ENCODE data around the gene PI4KA.

PI4KA gene

GRCh38 chr22:20750461-20751184 is 108.0 kb downstream of the PI4KA start:
- peak; percentile 87 for DNase-seq (ENCODE audit: low read depth)
- no peak for TF ChIP-seq CTCF (IDR thresholded peaks at IDR 0.05; ENCODE audit: low read length, missing control alignments)
- H3K4me3 ChIP-seq (replicated peaks; ENCODE audit: low read depth, low read length) = no peak overlapping the region

GRCh38 chr22:20749453-20749852 is 109.2 kb downstream of the PI4KA start:
- DNase-seq (ENCODE audit: low read depth) = no peak
- TF ChIP-seq CTCF (IDR thresholded peaks at IDR 0.05; ENCODE audit: low read length, missing control alignments) = no peak

GRCh38 chr22:20748731-20749428 is 109.7 kb downstream of the PI4KA start:
- H3K4me3 ChIP-seq (replicated peaks; ENCODE audit: low read depth, low read length) = no peak overlapping the region
- TF ChIP-seq CTCF (IDR thresholded peaks at IDR 0.05; ENCODE audit: low read length, missing control alignments) = no peak
- no peak for DNase-seq (ENCODE audit: low read depth)

More at GRCh38 chr22:20749453-20749852, 109.2 kb downstream of the PI4KA start:
- no peak overlapping the region for H3K4me3 ChIP-seq (replicated peaks; ENCODE audit: low read depth, low read length)

GRCh38 chr22:20748082-20748481 is 110.5 kb downstream of the PI4KA start:
- no peak for DNase-seq (ENCODE audit: low read depth)
- no peak overlapping the region for H3K4me3 ChIP-seq (replicated peaks; ENCODE audit: low read depth, low read length)
- no peak for TF ChIP-seq CTCF (IDR thresholded peaks at IDR 0.05; ENCODE audit: low read length, missing control alignments)

- no peak for TF ChIP-seq CTCF (IDR thresholded peaks at IDR 0.05; ENCODE audit: low read length, missing control alignments)
- no peak overlapping the region for H3K4me3 ChIP-seq (replicated peaks; ENCODE audit: low read depth, low read length)
- no peak for DNase-seq (ENCODE audit: low read depth)
Measured at GRCh38 chr22:20747223-20747622, 111.4 kb downstream of the PI4KA start.

GRCh38 chr22:20746431-20747189 is 112.0 kb downstream of the PI4KA start:
- DNase-seq (ENCODE audit: low read depth) = no peak

More at GRCh38 chr22:20746431-20747189, 112.0 kb downstream of the PI4KA start:
- no peak for TF ChIP-seq CTCF (IDR thresholded peaks at IDR 0.05; ENCODE audit: low read length, missing control alignments)
- no peak overlapping the region for H3K4me3 ChIP-seq (replicated peaks; ENCODE audit: low read depth, low read length)

All from fibroblast of pulmonary artery (primary cell).